Measurements from ENCODE around the gene ITPKB. TPM values are rescaled to one million over a fixed set of nuclear protein-coding genes. Genes with fewer than 3 reads are reported as not detected.

ITPKB gene
- total RNA-seq, 5 donors from 2014 or later (not counting 1 experiment from before 2014, with no cell fraction given), result 153 to 351 (median 179) TPM

DNA sequence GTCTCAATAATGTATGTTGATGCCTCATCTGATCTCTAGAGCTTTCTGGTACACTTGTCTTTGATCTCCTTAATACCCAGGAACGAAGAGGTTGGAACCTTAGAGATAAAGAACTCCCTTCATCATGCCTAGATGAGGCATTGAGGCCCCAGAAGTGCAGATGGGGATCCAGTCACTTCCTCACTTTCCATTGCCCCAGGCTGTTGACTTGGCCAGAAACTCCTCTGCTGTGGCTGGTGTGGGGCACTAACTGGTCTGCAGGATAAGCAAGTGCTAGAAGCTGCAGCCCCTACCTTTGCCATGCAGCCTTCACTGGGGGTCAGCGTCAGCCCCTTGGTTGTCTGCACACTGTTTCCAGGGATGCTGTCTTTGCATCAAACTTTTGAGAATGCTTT lies 140.6 kb downstream of the ITPKB start:
- H3K27me3 ChIP-seq (replicated peaks in 1 of 2; ENCODE audit: control insufficient read depth in 2 of 2, extremely low read depth in 1 of 2, insufficient read depth in 2 of 2, low read length in 1 of 2), result peaks cover 0 to 21% of the 10 kb centered on the region in 2 experiments
- WGBS (ENCODE audit: insufficient coverage), result no CpG with 5 or more reads among the region's 2 CpGs
- no peak overlapping the region for H3K4me3 Mint-ChIP-seq
- no peaks in the 10 kb centered on the region for H3K4me1 Mint-ChIP-seq
- no peaks in the 10 kb centered on the region for H3K9me3 ChIP-seq
- H3K4me1 ChIP-seq (ENCODE audit: control insufficient read depth in 1 of 2, extremely low read depth in 1 of 2, insufficient read depth in 2 of 2, low read length in 2 of 2), result no peaks in the 10 kb centered on the region
- peaks cover 1 to 3% of the 10 kb centered on the region in 2 donors for H3K27me3 Mint-ChIP-seq
- H3K9me3 Mint-ChIP-seq, result no peaks in the 10 kb centered on the region
- CTCF ChIA-PET, result no interaction called here
- H3K4me3 ChIP-seq (ENCODE audit: control insufficient read depth in 1 of 2, extremely low read depth in 1 of 2, low read length in 1 of 2), result no peak overlapping the region
- no peaks in the 10 kb centered on the region for H3K36me3 Mint-ChIP-seq
- DNase-seq (no peak), ATAC-seq (replicated peaks in 1 of 4) (no peak)
- H3K27ac Mint-ChIP-seq, result no peak overlapping the region
- POLR2A ChIA-PET, result no interaction called here
- no peak overlapping the region for H3K27ac ChIP-seq (ENCODE audit: low read length)
- H3K36me3 ChIP-seq (ENCODE audit: control insufficient read depth in 2 of 2, extremely low read depth in 1 of 2, insufficient read depth in 1 of 2, low read length in 1 of 2), result no peaks in the 10 kb centered on the region

DNA sequence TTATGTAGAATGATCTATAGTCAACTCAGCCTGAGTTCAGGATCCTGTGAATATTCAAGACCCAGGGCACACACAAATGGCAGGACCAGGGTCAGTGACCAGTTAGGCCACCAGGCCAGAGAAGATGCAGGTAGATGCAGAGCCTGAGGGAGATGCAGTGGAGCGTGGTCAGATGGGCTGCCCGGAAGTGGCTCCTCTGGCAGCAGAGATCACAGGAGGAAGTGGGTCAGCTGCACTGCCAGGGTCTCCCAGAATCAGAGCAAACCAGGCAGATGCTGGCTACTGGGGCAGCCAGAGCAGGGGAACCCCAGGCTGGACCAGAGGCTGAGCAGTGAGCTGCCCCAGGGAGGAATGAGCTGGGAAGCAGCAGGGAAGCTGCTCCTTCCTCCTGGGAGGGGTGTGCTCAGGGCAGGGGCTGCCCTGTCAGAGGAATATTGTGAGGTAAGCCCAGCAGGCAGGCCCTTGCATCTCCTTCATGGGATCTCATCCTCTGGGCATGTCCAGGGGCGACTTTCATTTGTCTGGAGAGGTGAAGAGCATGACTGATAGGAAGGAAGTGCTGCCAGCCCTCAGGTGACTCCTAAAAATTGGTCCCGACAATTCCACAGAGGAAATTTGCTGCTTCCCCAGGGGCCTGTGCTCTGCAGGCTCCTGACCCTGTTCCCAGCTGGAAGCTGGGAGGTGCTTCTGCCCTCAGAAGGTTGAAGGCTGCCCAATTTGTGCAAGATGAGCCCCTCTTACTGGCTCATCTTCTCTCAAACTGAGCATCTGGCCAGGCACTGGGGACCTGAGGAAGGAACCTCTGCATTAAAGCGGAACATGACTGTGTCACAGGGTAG lies 141.2 kb downstream of the ITPKB start:
- Mint-ChIP-seq H3K36me3 (no peaks in the 10 kb centered on the region), H3K27me3 (peaks cover 3 to 4% of the 10 kb centered on the region in 2 donors), H3K4me1 (no peaks in the 10 kb centered on the region), H3K27ac (no peak overlapping the region), H3K4me3 (no peak overlapping the region), H3K9me3 (no peaks in the 10 kb centered on the region)
- Histone ChIP-seq H3K27ac (ENCODE audit: low read length) (no peak overlapping the region), H3K27me3 (replicated peaks in 1 of 2; ENCODE audit: control insufficient read depth in 2 of 2, extremely low read depth in 1 of 2, insufficient read depth in 2 of 2, low read length in 1 of 2) (peaks cover 0 to 21% of the 10 kb centered on the region in 2 experiments), H3K4me1 (ENCODE audit: control insufficient read depth in 1 of 2, extremely low read depth in 1 of 2, insufficient read depth in 2 of 2, low read length in 2 of 2) (no peaks in the 10 kb centered on the region), H3K9me3 (no peaks in the 10 kb centered on the region), H3K36me3 (ENCODE audit: control insufficient read depth in 2 of 2, extremely low read depth in 1 of 2, insufficient read depth in 1 of 2, low read length in 1 of 2) (no peaks in the 10 kb centered on the region), H3K4me3 (ENCODE audit: control insufficient read depth in 1 of 2, extremely low read depth in 1 of 2, low read length in 1 of 2) (no peak overlapping the region)
- DNase-seq (no peak), ATAC-seq (replicated peaks in 1 of 4) (no peak)
- CTCF ChIA-PET, result no interaction called here
- WGBS (ENCODE audit: insufficient coverage), result 47% methylated on average over 4 of the region's 5 CpGs
- POLR2A ChIA-PET, result no interaction called here

DNA sequence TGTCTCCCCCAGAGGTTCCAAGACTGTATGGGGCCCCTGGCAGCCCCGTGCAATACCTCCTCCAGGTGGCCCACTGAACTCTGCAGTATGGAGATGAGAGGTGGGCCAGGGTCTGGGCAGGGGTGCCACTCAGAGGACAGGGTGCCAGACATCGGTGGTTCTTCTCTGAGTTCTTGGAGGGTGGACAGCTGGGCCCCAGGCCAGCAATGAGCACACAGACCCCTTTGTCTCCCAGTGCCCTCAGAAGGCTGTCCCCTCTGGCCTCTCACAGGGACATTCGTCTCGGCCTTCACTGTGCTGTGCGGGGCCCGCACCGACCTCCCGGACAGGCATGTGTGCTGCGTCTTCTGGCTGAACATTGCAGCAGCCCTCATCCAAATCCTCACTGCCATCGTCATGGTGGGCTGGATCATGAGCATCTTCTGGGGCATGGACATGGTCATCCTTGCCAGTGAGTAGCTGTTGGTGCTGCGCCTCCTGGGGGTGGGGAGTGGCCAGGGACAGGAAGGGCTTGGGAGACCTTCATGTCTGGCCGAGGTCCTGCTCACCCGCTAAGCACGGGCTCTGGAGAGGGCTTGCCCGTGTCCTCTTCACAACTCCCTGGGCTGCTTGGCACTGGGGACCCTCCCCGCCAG lies 142.4 kb downstream of the ITPKB start:
- Mint-ChIP-seq H3K27ac (no peak overlapping the region), H3K27me3 (peaks cover 3 to 7% of the 10 kb centered on the region in 2 donors), H3K36me3 (no peaks in the 10 kb centered on the region), H3K4me3 (no peak overlapping the region), H3K4me1 (no peaks in the 10 kb centered on the region), H3K9me3 (no peaks in the 10 kb centered on the region)
- Histone ChIP-seq H3K36me3 (ENCODE audit: control insufficient read depth in 2 of 2, extremely low read depth in 1 of 2, insufficient read depth in 1 of 2, low read length in 1 of 2) (no peaks in the 10 kb centered on the region), H3K4me3 (ENCODE audit: control insufficient read depth in 1 of 2, extremely low read depth in 1 of 2, low read length in 1 of 2) (no peak overlapping the region), H3K27me3 (replicated peaks in 1 of 2; ENCODE audit: control insufficient read depth in 2 of 2, extremely low read depth in 1 of 2, insufficient read depth in 2 of 2, low read length in 1 of 2) (peaks cover 0 to 23% of the 10 kb centered on the region in 2 experiments), H3K9me3 (no peaks in the 10 kb centered on the region), H3K27ac (ENCODE audit: low read length) (no peak overlapping the region), H3K4me1 (ENCODE audit: control insufficient read depth in 1 of 2, extremely low read depth in 1 of 2, insufficient read depth in 2 of 2, low read length in 2 of 2) (no peaks in the 10 kb centered on the region)
- 93% methylated on average over 13 of the region's 16 CpGs for WGBS (ENCODE audit: insufficient coverage)
- DNase-seq (no peak), ATAC-seq (replicated peaks in 1 of 4) (no peak)
- CTCF ChIA-PET, result no interaction called here
- POLR2A ChIA-PET, result no interaction called here

DNA sequence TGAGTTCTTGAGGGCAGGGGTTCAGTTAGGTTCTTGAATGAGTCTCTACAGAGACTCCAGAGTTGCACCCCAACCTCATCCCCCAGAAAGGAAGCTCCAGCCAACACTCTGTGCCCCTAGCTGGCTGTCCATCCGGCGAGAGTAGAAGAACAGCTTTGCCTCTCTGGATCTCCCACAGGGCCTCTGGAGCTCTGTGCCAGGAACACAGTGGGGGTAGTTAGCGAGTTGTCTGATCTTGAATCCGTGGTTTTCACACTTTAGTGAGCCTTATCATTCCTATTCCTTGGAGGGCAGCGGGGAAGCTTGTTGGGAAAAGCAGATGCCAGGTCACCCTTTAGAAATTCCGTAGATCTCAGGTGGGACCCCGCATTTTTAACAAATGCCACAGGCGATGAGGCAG lies 145.5 kb downstream of the ITPKB start:
- POLR2A ChIA-PET, result interaction anchor here (0.6 to 0.7 kb wide), 2 partner anchors 189 to 241 kb away, joined by 3 to 7 read pairs; no protein-coding TSS in a partner anchor
- ATAC-seq (replicated peaks in 1 of 4), result no peak
- H3K27me3 Mint-ChIP-seq, result peaks cover 12 to 14% of the 10 kb centered on the region in 2 donors
- Histone ChIP-seq H3K36me3 (ENCODE audit: control insufficient read depth in 2 of 2, extremely low read depth in 1 of 2, insufficient read depth in 1 of 2, low read length in 1 of 2) (no peaks in the 10 kb centered on the region), H3K9me3 (no peaks in the 10 kb centered on the region), H3K4me1 (ENCODE audit: control insufficient read depth in 1 of 2, extremely low read depth in 1 of 2, insufficient read depth in 2 of 2, low read length in 2 of 2) (no peaks in the 10 kb centered on the region), H3K27me3 (replicated peaks in 1 of 2; ENCODE audit: control insufficient read depth in 2 of 2, extremely low read depth in 1 of 2, insufficient read depth in 2 of 2, low read length in 1 of 2) (peaks cover 0 to 41% of the 10 kb centered on the region in 2 experiments), H3K27ac (ENCODE audit: low read length) (no peak overlapping the region), H3K4me3 (ENCODE audit: control insufficient read depth in 1 of 2, extremely low read depth in 1 of 2, low read length in 1 of 2) (no peak overlapping the region)
- no peaks in the 10 kb centered on the region for H3K36me3 Mint-ChIP-seq
- no peak overlapping the region for H3K4me3 Mint-ChIP-seq
- no peak overlapping the region for H3K27ac Mint-ChIP-seq
- H3K9me3 Mint-ChIP-seq, result no peaks in the 10 kb centered on the region
- CTCF ChIA-PET, result no interaction called here
- no peaks in the 10 kb centered on the region for H3K4me1 Mint-ChIP-seq
- no peak for DNase-seq
- WGBS (ENCODE audit: insufficient coverage), result 71% methylated on average over 5 of the region's 8 CpGs

DNA sequence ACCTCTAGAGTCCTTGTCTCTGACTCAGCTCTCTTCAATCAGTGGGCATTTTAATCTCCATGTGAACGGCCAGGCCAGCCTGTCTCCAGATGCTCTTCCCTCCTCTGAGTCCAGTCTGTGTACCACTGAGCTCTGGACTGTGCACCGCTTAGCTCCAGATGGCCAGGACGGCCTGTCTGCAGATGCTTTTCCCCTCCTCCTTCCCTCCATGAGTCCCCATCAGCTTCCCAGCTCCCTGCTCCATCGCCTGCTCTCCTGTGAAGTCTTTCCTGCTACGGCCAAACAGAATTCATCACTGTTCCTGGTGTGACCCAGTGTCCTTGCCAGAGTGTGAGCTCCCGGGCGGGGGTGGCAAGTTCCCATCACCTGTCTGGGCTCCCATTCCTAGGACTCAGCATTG lies 148.5 kb downstream of the ITPKB start:
- Histone ChIP-seq H3K4me1 (ENCODE audit: control insufficient read depth in 1 of 2, extremely low read depth in 1 of 2, insufficient read depth in 2 of 2, low read length in 2 of 2) (no peaks in the 10 kb centered on the region), H3K27me3 (replicated peaks in 1 of 2; ENCODE audit: control insufficient read depth in 2 of 2, extremely low read depth in 1 of 2, insufficient read depth in 2 of 2, low read length in 1 of 2) (peaks cover 0 to 31% of the 10 kb centered on the region in 2 experiments), H3K27ac (ENCODE audit: low read length) (no peak overlapping the region), H3K4me3 (ENCODE audit: control insufficient read depth in 1 of 2, extremely low read depth in 1 of 2, low read length in 1 of 2) (no peak overlapping the region), H3K36me3 (ENCODE audit: control insufficient read depth in 2 of 2, extremely low read depth in 1 of 2, insufficient read depth in 1 of 2, low read length in 1 of 2) (no peaks in the 10 kb centered on the region), H3K9me3 (no peaks in the 10 kb centered on the region)
- ATAC-seq (replicated peaks in 1 of 4) (no peak), DNase-seq (no peak)
- Mint-ChIP-seq H3K36me3 (no peaks in the 10 kb centered on the region), H3K4me1 (no peaks in the 10 kb centered on the region), H3K9me3 (no peaks in the 10 kb centered on the region), H3K4me3 (no peak overlapping the region), H3K27ac (no peak overlapping the region), H3K27me3 (peaks cover 11 to 14% of the 10 kb centered on the region in 2 donors)
- ChIA-PET POLR2A (no interaction called here), CTCF (no interaction called here)
- 80% methylated on average over 7 of the region's 7 CpGs for WGBS (ENCODE audit: insufficient coverage)

DNA sequence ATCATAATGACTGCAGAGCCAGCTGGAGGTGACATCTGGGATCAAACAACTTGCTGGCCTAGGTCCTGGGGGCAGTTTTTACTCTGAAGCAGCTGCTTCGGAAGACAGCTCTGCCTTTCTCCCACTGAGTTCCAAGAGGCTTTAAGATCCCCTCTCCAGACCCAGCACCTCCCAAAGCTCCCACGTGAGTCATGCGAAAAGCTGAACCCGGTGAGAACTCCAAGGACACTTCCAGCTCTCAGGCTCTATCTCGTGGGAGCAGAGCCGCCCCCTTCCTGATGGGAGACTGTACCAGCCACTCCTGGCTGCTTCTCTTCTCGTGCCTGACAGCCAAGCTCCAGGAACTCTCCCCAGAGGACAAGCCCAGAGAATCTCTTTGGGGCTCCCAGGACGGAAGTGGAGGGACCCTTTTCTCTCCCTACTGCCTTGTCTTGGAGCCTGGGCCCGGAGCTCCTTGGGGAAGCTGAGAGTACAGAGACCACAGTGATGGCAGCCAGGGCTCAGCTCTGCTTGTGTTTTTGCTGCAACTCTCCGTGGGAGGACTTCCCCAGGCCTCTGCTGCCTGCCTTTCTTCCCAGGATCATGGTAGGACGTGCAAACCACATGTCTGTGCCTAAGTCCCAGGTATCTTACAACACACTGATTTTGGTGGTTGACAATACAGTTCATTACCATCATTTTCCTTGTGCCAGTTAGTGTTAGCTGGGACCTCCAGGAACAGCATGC lies 149.9 kb downstream of the ITPKB start:
- H3K4me1 Mint-ChIP-seq, result no peaks in the 10 kb centered on the region
- peaks cover 0 to 25% of the 10 kb centered on the region in 2 experiments for H3K27me3 ChIP-seq (replicated peaks in 1 of 2; ENCODE audit: control insufficient read depth in 2 of 2, extremely low read depth in 1 of 2, insufficient read depth in 2 of 2, low read length in 1 of 2)
- ChIA-PET CTCF (no interaction called here), POLR2A (no interaction called here)
- no peak overlapping the region for H3K4me3 ChIP-seq (ENCODE audit: control insufficient read depth in 1 of 2, extremely low read depth in 1 of 2, low read length in 1 of 2)
- no peak overlapping the region for H3K27ac Mint-ChIP-seq
- ATAC-seq (replicated peaks in 1 of 4), result no peak
- H3K27me3 Mint-ChIP-seq, result peaks cover 11 to 14% of the 10 kb centered on the region in 2 donors
- no peak overlapping the region for H3K4me3 Mint-ChIP-seq
- WGBS (ENCODE audit: insufficient coverage), result 73% methylated on average over 10 of the region's 11 CpGs
- no peaks in the 10 kb centered on the region for H3K9me3 ChIP-seq
- no peaks in the 10 kb centered on the region for H3K36me3 Mint-ChIP-seq
- no peaks in the 10 kb centered on the region for H3K9me3 Mint-ChIP-seq
- H3K27ac ChIP-seq (ENCODE audit: low read length), result no peak overlapping the region
- no peak for DNase-seq
- H3K4me1 ChIP-seq (ENCODE audit: control insufficient read depth in 1 of 2, extremely low read depth in 1 of 2, insufficient read depth in 2 of 2, low read length in 2 of 2), result no peaks in the 10 kb centered on the region
- H3K36me3 ChIP-seq (ENCODE audit: control insufficient read depth in 2 of 2, extremely low read depth in 1 of 2, insufficient read depth in 1 of 2, low read length in 1 of 2), result no peaks in the 10 kb centered on the region

All from T-cell (primary cell).